Mesodermal cell (in vitro differentiated cells): ENCODE data around the gene PRKCA.

Experiments used
- H3K27ac ChIP-seq: 2 replicates; pipeline ENCODE4 v1.7.0; 2013; ENCODE audit warnings: mild to moderate bottlenecking, low read depth, low read length, moderate library complexity; ENCODE audit not compliant: severe bottlenecking
- H3K36me3 ChIP-seq: 2 replicates; pipeline ENCODE4 v1.7.1; 2013; ENCODE audit warnings: mild to moderate bottlenecking, low read length, moderate library complexity; ENCODE audit not compliant: control insufficient read depth, insufficient read depth
- H3K4me1 ChIP-seq: one replicate; pipeline ENCODE4 v1.7.1; 2013; ENCODE audit warnings: mild to moderate bottlenecking, low read length; ENCODE audit not compliant: insufficient read depth, control insufficient read depth, poor library complexity, severe bottlenecking
- H3K4me3 ChIP-seq: 2 replicates; pipeline ENCODE4 v1.7.0; 2013; ENCODE audit warnings: low read length, control low read depth, mild to moderate bottlenecking; ENCODE audit not compliant: insufficient read depth, poor library complexity, severe bottlenecking; ENCODE audit errors: extremely low read depth
- H3K9me3 ChIP-seq: 2 replicates; pipeline ENCODE4 v1.7.1; 2013; ENCODE audit warnings: mild to moderate bottlenecking, low read length, moderate library complexity; ENCODE audit not compliant: control insufficient read depth
- WGBS, 2 experiments: methylation state at CpG; one replicate each; pipeline ENCODE4 v1.1.5; 2013; ENCODE audit warnings: missing lambda C conversion rate in 2 of 2; ENCODE audit not compliant: insufficient coverage in 2 of 2; 5-methylcytosine and 5-hydroxymethylcytosine counted together

The PRKCA gene

DNA sequence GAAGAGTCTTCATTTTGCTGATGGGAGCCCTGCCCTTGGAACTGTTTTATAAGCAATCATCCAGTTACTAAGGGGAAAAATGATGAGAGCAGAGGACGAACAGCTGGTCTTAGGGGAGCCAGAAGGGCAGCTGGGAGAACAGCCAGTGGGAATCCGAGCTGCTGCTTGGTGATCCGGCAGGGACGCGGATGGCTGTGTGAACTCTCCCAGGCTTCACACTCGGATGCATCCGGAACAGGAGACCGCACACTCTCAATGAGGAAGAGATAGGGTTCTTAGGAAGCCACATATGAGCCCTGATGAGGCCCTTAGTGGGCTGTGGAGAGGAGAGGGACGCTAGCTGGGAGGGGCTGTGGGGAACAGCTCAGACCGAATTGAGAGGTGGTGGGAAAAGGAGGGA lies 527.5 kb downstream of the PRKCA start:
- no peaks in the 10 kb centered on the region for H3K36me3 ChIP-seq
- no peak overlapping the region for H3K27ac ChIP-seq
- no peaks in the 10 kb centered on the region for H3K9me3 ChIP-seq
- H3K4me3 ChIP-seq: no peak overlapping the region
- 28 to 35% methylated on average over 8 to 10 of the region's 10 CpGs for WGBS, 2 experiments
- peaks cover 5% of the 10 kb centered on the region for H3K4me1 ChIP-seq

DNA sequence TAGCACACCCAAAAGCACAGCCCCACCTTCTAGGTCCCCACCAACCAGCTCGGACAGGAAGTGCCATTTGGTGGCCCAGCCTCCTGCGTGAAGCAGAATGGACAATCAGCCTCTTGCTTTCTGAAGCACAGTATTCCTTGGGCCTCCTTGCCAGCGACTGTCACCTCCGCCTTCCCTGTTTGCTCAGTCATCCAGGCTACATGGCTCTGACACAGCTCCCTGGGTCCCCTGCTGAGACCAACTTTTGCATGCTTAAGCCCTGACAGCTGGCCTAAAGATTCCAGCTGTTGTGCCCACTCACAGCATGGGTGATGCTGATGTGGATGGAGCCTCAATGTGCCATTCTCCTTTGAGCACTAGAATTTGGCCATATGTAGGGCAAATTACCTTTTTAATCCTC lies 528.0 kb downstream of the PRKCA start:
- Histone ChIP-seq H3K36me3 (no peaks in the 10 kb centered on the region), H3K9me3 (no peaks in the 10 kb centered on the region), H3K4me1 (peaks cover 5% of the 10 kb centered on the region), H3K4me3 (no peak overlapping the region), H3K27ac (no peak overlapping the region)
- WGBS, 2 experiments: 26 to 33% methylated on average over 4 of the region's 4 CpGs

DNA sequence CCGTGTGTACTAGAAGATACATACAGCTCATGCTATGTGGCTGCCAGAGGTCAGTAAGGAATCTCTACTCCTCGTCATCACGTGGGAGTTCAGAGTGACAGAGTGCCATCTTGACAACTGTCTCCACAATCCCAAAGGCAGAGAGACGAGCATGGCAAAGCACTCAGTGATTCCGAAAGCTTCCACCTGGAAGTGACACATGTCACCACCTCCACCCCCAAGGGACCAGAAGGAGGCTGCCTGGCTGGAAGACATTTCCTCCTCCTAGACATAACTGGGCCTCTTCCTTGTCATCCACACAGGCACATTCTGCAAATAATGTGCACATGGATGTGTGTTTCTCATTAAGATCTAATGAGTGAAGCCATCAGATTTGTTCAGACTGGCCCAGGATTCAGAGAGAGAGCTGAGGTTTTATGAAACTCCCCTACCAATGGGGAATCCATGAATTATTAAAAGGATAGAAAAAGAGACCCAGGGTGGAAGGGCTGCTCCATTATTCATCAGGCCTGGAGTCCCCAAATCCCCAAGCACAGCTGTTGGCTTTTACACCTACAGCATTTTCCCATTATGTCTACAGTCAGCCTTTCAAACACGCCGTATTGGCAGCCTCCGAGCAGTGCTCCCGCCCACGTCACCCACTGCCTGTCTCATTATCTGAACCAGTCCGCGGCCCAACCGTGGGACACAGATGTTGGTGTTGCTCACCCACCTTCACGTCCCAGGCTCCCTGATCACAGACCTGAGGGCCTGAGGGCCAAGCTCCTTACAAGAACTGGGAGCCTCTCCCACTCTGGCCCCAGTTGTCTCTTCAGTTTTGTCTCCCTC lies 529.2 kb downstream of the PRKCA start:
- Histone ChIP-seq H3K4me3 (no peak overlapping the region), H3K9me3 (no peaks in the 10 kb centered on the region), H3K27ac (no peak overlapping the region), H3K4me1 (peaks cover 5% of the 10 kb centered on the region), H3K36me3 (no peaks in the 10 kb centered on the region)
- 90 to 92% methylated on average over 13 to 14 of the region's 14 CpGs for WGBS, 2 experiments

DNA sequence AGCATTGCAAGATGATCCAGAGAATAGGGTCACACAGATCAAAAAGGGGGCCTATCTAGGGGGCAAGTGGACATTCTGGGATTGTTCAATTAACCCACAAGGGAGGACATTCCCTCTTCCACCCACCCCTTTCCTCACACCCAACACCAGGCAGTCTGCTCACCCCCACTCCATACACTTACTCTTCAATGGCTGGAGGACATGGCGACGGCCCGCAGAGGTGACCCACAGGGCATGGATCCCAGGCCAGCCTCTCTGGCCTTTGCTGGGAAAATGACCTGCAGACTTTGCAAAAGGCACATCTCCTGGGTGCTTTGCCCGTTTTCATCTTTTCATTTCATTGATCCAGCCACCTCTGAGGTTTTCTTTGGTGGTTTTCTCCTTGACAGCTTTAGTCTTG lies 530.8 kb downstream of the PRKCA start:
- Histone ChIP-seq H3K9me3 (no peaks in the 10 kb centered on the region), H3K36me3 (no peaks in the 10 kb centered on the region), H3K4me1 (peaks cover 5% of the 10 kb centered on the region), H3K4me3 (no peak overlapping the region), H3K27ac (no peak overlapping the region)
- WGBS, 2 experiments: 94 to 100% methylated on average over 3 of the region's 4 CpGs

DNA sequence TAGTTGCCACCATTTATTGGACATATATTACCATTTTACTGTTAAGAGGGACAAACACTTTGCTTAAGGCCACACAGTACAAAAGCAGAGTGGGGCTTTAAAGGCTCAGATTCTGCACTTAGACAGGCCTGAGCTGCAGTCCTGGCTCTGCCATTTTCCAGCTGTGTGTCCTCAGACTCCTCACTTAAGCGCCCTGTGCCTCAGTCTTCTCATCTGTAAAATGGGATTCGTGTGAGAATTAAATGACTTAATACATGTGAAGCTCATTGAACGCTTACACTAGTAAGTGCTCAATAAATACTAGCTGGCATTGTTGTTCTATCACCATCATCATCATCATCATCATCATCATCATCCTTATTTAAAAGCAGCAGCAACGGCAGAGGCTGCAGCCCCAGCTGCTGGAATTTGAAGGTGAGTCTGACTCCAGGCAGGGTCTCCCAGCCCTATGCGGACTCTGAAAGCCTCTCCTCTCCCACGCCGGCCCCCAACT lies 532.1 kb downstream of the PRKCA start:
- H3K9me3 ChIP-seq: no peaks in the 10 kb centered on the region
- no peaks in the 10 kb centered on the region for H3K36me3 ChIP-seq
- 20 to 26% methylated on average over 4 to 5 of the region's 7 CpGs for WGBS, 2 experiments
- H3K4me3 ChIP-seq: peak overlapping the region; percentile 16
- peaks cover under 1% of the 10 kb centered on the region for H3K4me1 ChIP-seq
- H3K27ac ChIP-seq: no peak overlapping the region

DNA sequence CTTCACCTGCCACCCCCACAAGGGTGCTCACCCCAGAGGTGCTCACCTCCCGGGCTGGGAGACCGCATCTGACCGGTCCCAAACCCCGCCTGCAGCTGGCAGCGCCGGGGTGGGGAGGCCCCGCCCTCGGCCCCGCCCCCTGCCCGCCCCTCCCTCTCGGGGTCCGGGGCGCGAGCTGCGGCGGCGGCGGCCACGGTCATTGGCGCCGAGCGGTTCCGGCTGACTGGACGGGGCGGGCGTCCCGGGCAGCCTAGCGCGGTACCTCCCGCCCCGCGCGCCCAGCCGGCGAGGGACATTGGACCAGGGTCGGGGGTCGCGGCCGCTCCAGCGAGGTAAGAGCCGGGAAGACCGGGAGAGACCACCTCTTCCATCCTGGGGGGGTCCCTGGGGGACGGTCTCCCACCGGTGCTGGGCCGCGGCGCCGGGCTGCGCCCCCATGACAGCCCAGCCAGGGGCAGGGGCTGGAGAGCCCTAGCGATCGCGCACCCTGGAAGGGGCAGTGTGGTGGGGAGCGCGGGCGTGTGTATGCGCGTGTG lies 532.6 kb downstream of the PRKCA start, which contains the start of gene CACNG5:
Gene CACNG5, plus strand, starts transcription at position 199 of the 536 bp plus-strand sequence. CDS start 42,216 bp downstream, outside the sequence.
- Histone ChIP-seq H3K4me3 (peak within 1 kb of the TSS; percentile 16), H3K4me1 (no peaks in the 10 kb centered on the region), H3K27ac (no peak within 1 kb of the TSS), H3K9me3 (no peaks in the 10 kb centered on the region), H3K36me3 (no peaks in the 10 kb centered on the region)
- 13% methylated on average over 43 to 53 of the region's 57 CpGs for WGBS, 2 experiments

DNA sequence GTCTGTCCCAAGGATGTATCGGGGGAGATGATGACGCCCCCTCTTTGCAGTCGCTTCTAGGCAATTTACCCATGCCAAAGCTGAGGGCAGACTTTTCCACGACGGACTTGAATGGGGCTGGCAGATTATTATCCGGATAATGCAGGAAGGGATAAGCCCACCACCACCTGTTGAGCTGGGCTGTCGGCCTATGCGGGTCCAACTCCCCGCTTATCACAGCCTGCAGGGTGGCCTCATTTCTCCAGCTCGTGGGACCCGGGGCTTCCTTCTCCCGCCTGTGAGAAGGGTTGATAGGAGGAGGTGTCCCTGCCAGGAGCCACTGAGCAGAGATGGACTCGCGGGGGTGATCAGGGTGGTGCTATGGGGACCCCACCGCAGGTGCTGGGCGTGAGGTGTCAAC lies 533.1 kb downstream of the PRKCA start:
- no peaks in the 10 kb centered on the region for H3K9me3 ChIP-seq
- no peak overlapping the region for H3K4me3 ChIP-seq
- H3K4me1 ChIP-seq: no peaks in the 10 kb centered on the region
- H3K27ac ChIP-seq: no peak overlapping the region
- 73 to 77% methylated on average over 7 to 8 of the region's 16 CpGs for WGBS, 2 experiments
- no peaks in the 10 kb centered on the region for H3K36me3 ChIP-seq

DNA sequence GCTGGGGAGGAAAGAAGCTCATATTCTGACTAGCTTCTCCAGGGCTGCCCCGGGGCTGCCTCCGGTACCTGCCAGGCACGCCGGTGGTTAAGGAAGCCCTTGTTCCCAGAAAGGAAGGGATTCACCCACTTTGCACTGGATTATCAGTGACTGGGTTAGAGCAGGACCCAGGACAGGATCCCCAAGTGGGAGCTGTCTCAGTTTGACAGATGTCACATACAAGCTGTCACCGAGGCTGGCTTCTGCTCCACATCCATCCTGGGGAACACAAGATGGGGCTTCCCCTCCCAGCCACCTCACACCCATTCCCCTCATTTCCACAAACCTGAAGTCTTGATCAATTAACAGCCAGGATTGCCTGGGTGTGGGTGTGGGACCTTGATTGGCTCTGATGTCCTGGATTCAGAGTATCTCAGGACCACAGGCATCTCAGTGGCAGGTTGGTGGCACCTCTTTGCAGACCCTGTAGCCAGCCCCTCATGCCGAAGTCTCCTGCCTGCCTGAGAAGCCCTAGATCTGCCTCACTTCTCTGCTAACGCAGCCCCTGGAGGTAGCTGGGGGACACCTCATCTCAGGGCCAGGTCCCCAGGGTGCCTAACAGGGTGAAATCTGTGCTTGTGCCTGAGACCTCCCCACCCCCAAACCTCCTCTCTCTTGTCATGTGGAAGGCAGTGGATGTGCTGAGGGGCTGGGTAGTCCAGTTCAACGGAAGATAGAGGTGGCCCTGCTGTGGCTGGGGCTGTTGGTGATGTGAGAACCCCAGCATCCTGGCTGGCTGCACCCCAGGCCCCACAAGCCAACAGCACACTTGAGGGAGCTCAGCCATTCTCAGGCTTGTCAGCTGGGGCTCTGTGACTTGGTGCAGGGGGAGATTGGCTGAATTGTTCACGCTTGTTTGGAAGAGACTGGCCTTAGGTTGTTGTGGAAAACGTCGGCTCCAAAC lies 533.9 kb downstream of the PRKCA start:
- Histone ChIP-seq H3K4me3 (no peak overlapping the region), H3K27ac (no peak overlapping the region), H3K4me1 (no peaks in the 10 kb centered on the region), H3K9me3 (no peaks in the 10 kb centered on the region), H3K36me3 (no peaks in the 10 kb centered on the region)
- WGBS, 2 experiments: 74 to 89% methylated on average over 8 to 9 of the region's 11 CpGs

DNA sequence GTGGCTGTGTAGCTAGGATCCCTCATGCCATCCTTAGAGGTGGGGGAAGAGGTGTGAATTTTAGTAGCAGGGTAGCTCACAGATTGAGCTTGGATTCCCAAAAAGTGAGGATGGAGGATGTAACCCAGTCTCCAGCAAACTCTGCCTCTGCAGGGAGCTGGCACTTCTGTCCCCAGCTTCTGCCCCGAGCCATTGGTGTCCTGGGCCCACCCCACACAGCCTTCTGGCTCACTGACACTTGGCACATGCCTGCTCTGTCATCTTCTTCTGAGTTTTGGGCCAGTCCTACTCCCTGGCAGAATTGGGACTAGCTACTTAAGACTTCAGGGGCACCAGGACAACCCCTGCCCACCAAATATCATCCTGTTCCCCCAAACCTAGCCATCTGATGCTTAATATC lies 534.8 kb downstream of the PRKCA start:
- no peaks in the 10 kb centered on the region for H3K36me3 ChIP-seq
- WGBS, 2 experiments: 82 to 83% methylated on average over 1 of the region's 1 CpG
- no peak overlapping the region for H3K4me3 ChIP-seq
- H3K27ac ChIP-seq: no peak overlapping the region
- no peaks in the 10 kb centered on the region for H3K9me3 ChIP-seq
- H3K4me1 ChIP-seq: no peaks in the 10 kb centered on the region

DNA sequence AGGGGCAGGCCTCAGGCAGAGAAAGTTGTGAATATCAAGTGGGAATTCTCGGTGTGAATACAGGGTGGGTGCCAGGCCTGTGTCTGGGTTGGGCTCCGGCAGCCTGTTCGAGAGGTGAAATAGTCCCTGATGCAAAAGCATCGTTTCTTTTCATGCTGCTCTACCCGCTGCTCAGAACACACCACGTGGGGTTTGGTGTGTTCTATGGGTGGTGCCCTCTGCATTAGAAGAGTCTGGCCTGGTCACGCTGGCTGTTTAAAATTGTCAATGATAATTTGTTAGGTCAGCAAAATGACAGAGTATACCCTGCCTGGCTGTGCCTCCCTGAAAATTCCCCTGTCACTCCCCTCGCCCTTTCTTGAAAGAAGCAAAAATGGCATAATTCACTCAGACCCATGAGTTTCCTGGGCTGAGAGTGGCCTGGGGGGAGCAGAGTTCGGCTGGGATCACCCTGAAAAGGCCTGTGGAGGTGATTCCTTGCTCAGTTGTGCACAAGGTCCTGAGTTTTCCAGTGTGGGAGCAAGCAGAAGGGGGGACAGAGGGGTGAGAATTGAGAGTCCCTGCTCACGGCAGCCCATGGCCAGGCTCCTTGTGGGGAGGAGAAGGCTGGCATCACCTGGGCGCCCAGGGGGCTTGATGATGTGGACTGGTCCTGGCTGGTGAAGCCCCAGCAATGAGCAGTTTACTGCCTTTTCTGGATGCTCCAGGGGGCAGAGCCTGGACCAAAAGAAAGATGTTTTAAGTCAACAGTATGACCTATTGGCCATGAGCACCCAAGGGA lies 535.7 kb downstream of the PRKCA start:
- Histone ChIP-seq H3K27ac (no peak overlapping the region), H3K9me3 (no peaks in the 10 kb centered on the region), H3K36me3 (no peaks in the 10 kb centered on the region), H3K4me3 (no peak overlapping the region), H3K4me1 (no peaks in the 10 kb centered on the region)
- 77 to 86% methylated on average over 7 to 10 of the region's 11 CpGs for WGBS, 2 experiments
